ENCODE measurements around the gene F10. TPM values are rescaled to one million over a fixed set of nuclear protein-coding genes. Genes with fewer than 3 reads are reported as not detected.

Gene F10
- total and polyA plus RNA-seq, 2 of the 13 experiments (the other 11 are each of a cell fraction or from before 2014, with no cell fraction given): 58.4 to 237 TPM

GRCh38 chr13:113169277-113170272 is 47.0 kb downstream of the F10 start (continued):
- TF ChIP-seq KIAA2018 (CRISPR knock-in tag; IDR thresholded peaks at IDR 0.05; ENCODE audit: borderline replicate concordance) (no peak), ATAD3A (CRISPR knock-in tag; IDR thresholded peaks at IDR 0.05) (no peak), ZNF691 (CRISPR knock-in tag; IDR thresholded peaks at IDR 0.05; ENCODE audit: borderline replicate concordance, low read depth) (0 out of 2 replicates have a peak, but pooled peaks have one; percentile 45), SMYD3 (CRISPR knock-in tag; IDR thresholded peaks at IDR 0.05) (no peak), ZBTB10 (CRISPR knock-in tag; IDR thresholded peaks at IDR 0.05; ENCODE audit: borderline replicate concordance) (no peak), ZNF674 (CRISPR knock-in tag; IDR thresholded peaks at IDR 0.05; ENCODE audit: low read depth) (no peak), FOXM1 (CRISPR knock-in tag; IDR thresholded peaks at IDR 0.05) (no peak), NR1H2 (CRISPR knock-in tag; IDR thresholded peaks at IDR 0.05; ENCODE audit: borderline replicate concordance, low read depth) (no peak), EEA1 (CRISPR knock-in tag; IDR thresholded peaks at IDR 0.05; ENCODE audit: borderline replicate concordance) (no peak), SRY (CRISPR knock-in tag; IDR thresholded peaks at IDR 0.05) (no peak; the same call in 1 of the 2 replicates), ZSCAN9 (CRISPR knock-in tag; IDR thresholded peaks at IDR 0.05; ENCODE audit: borderline replicate concordance) (peak; percentile 58; the same call in 1 of the 2 replicates), ZNF768 (CRISPR knock-in tag; IDR thresholded peaks at IDR 0.05) (no peak), ZNF430 (CRISPR knock-in tag; IDR thresholded peaks at IDR 0.05) (0 out of 2 replicates have a peak, but pooled peaks have one; percentile 50)
- TF ChIP-seq, protein P1, sequence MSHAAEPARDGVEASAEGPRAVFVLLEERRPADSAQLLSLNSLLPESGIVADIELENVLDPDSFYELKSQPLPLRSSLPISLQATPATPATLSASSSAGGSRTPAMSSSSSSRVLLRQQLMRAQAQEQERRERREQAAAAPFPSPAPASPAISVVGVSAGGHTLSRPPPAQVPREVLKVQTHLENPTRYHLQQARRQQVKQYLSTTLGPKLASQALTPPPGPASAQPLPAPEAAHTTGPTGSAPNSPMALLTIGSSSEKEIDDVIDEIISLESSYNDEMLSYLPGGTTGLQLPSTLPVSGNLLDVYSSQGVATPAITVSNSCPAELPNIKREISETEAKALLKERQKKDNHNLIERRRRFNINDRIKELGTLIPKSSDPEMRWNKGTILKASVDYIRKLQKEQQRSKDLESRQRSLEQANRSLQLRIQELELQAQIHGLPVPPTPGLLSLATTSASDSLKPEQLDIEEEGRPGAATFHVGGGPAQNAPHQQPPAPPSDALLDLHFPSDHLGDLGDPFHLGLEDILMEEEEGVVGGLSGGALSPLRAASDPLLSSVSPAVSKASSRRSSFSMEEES (CRISPR knock-in tag; IDR thresholded peaks at IDR 0.05): peak; percentile 44; the same call in 1 of the 2 replicates
